Spinal cord (tissue), 10 donors: ENCODE measurements around the gene SLC35E2B. TPM values are rescaled to one million over a fixed set of nuclear protein-coding genes. Genes with fewer than 3 reads are reported as not detected.
"Not testable (repeated sequence)": the region's sequence is repeated elsewhere in the genome, so short reads cannot be mapped to it uniquely, and the experiment has no call there.

Source experiments
- DNase-seq, 6 donors: peaks; one replicate each; pipeline versions ENCODE4 v3.0.0 to v3.0.0-alpha.2; 2013 to 2015; ENCODE audit warnings: low spot score in 6 of 6, low read depth in 4 of 6
- H3K27ac ChIP-seq: one replicate; pipeline ENCODE4 v1.5.1; 2013; ENCODE audit warnings: low read depth, low read length, control low read depth
- H3K27me3 ChIP-seq: one replicate; pipeline ENCODE4 v1.6.1; 2013; ENCODE audit warnings: low read length; ENCODE audit not compliant: control insufficient read depth, insufficient read depth
- H3K36me3 ChIP-seq: one replicate; pipeline ENCODE4 v1.6.1; 2013; ENCODE audit warnings: low read length; ENCODE audit not compliant: control insufficient read depth, insufficient read depth
- H3K4me1 ChIP-seq: one replicate; pipeline ENCODE4 v1.6.1; 2013; ENCODE audit warnings: low read length; ENCODE audit not compliant: control insufficient read depth, insufficient read depth
- H3K4me3 ChIP-seq: one replicate; pipeline ENCODE4 v1.5.1; 2013; ENCODE audit warnings: low read depth, low read length, control low read depth
- H3K9me3 ChIP-seq: one replicate; pipeline ENCODE4 v1.6.1; 2013; ENCODE audit warnings: low read length; ENCODE audit not compliant: control insufficient read depth, insufficient read depth
- WGBS: methylation state at CpG from one replicate; pipeline ENCODE4 v1.1.5; 2013; ENCODE audit warnings: missing lambda C conversion rate; ENCODE audit not compliant: insufficient coverage; 5-methylcytosine and 5-hydroxymethylcytosine counted together
- polyA plus RNA-seq, 2 donors: library from polyadenylated mRNA; unstranded; fragments of 120-200 nt; gene quantifications; one replicate each; pipeline ENCODE4 v1.2.1, GENCODE V29; 2013; ENCODE audit not compliant: insufficient read length in 2 of 2
- total RNA-seq, 2 donors: library from RNA; depleted of rRNA in 1 of 2; stranded (reverse); fragments of 120-200 nt in 1 of 2; fragments of >200 nt in 1 of 2; gene quantifications; one replicate each; pipeline versions ENCODE4 v1.2.3 to v1.2.4, GENCODE V29; 2013 to 2014
- donor health status: healthy.

SLC35E2B gene
- total and polyA plus RNA-seq, 4 donors: 46.2 to 123 (median 70.9) TPM

DNA sequence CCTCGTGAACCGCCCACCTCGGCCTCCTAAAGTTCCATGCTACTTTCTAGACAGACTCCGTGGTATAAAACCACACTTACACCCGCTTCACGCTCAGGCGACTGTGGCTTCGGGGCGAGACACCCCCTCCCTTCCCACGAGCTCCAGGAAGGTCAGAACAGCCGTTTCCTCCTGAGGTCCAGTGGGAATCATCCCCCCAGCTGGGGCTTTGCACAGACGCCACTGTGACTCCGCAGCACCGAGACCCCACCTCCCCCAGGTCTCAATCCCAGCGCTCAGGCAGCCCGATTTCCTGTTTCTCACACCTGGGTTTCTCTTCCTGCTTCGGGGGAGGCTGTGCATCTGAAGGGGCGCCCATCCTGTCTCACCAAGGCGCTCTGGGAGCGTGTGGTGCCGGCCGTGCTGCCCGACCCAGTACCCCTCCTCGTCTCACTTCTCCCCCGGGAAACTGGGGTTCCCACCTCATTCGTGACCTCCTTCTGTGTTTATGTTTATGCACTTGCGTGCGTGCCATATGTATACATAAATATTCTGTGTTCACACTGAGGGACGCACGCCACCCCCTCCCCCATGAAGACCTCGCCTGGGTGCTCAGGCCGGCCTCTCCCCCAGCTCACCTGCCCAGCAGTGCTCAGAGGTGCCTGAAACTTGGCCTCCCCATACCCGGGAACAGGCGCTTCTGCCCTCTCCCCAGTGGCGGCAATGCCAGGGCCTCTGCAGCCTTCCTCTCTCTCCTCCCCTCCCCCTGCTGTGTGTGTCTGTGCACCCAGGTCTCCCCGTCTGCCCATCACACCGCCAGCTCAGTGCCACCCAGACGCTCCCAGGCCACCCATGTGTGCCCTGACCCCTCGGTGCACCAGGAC, 14.6 kb downstream of the SLC35E2B start:
- H3K27me3 ChIP-seq: no peaks in the 10 kb centered on the region
- peak overlapping the region; percentile 7 for H3K27ac ChIP-seq
- no peak for DNase-seq
- H3K4me3 ChIP-seq: no peak overlapping the region
- H3K9me3 ChIP-seq: no peaks in the 10 kb centered on the region
- H3K4me1 ChIP-seq: peaks cover 22% of the 10 kb centered on the region
- 93% methylated on average over 36 of the region's 39 CpGs for WGBS
- peaks cover 44% of the 10 kb centered on the region for H3K36me3 ChIP-seq

DNA sequence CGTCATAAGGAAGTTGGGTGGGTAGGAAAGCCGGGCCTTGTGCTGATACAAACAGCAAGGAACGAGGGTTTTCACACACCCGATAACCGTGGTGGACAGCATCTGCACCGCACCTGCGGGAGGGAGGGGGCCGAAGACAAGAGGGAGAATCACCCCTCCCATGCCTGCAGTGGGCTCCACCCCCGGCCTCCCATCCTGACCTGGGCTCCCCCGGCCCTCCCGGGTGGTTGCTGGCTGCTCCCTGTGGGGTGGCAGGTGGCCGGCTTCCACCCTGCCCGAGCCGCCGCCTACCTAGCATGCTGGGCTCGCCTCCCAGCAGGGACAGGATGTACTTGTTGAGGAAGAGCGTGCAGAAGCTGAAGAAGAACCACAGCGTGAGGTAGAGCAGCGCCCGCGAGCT, 16.5 kb downstream of the SLC35E2B start:
- peaks cover 22% of the 10 kb centered on the region for H3K4me1 ChIP-seq
- H3K27me3 ChIP-seq, H3K4me3 ChIP-seq, H3K27ac ChIP-seq, DNase-seq, H3K9me3 ChIP-seq: not testable (repeated sequence)
- no CpG with 5 or more reads among the region's 21 CpGs for WGBS
- peaks cover 54% of the 10 kb centered on the region for H3K36me3 ChIP-seq

DNA sequence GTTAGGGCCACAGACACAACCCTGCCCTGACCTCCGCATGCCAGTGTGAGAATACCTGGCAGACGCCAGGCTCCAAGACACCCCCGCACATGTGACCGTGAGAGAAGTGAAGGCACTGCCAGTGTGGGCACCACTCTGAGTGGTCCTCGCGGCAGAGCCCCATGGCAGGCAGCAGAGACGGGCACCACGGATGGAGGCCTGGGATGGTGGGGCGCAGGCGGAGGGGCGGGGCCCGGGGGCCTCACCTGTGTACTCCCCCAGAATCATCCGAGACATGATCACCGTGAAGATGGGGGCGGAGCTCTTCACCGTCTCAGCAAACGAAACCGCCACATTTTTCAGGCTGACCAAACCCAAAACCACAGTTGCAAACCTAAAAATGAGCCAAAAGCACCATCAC, 17.4 kb downstream of the SLC35E2B start:
- 96% methylated on average over 5 of the region's 18 CpGs for WGBS
- not testable (repeated sequence) for H3K4me3 ChIP-seq, H3K27ac ChIP-seq, H3K9me3 ChIP-seq, DNase-seq, H3K27me3 ChIP-seq
- peaks cover 60% of the 10 kb centered on the region for H3K36me3 ChIP-seq
- H3K4me1 ChIP-seq: peaks cover 22% of the 10 kb centered on the region

DNA sequence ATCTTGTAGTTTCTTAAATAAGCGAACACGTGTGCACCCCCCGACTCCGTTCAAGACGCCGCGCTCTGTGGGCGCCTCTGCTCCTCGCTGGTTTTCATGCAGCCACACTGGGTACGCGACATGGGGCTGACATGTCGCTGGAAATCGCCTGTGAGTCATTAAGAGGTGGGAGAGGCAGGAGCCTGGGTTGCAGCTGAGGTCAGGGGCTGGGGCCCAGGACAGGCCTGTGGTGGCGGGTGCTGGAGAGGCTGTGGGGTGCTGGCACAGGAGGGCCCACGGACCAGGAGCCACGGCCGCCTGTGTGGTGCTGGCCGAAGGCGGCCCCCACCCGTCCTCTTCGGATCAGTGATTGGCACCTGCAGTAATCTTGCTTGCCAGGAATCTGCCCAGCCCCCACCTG, 17.8 kb downstream of the SLC35E2B start:
- not testable (repeated sequence) for DNase-seq, H3K27ac ChIP-seq, H3K27me3 ChIP-seq, H3K4me3 ChIP-seq, H3K9me3 ChIP-seq
- Histone ChIP-seq H3K4me1 (peaks cover 22% of the 10 kb centered on the region), H3K36me3 (peaks cover 64% of the 10 kb centered on the region)
- 98% methylated on average over 14 of the region's 21 CpGs for WGBS

DNA sequence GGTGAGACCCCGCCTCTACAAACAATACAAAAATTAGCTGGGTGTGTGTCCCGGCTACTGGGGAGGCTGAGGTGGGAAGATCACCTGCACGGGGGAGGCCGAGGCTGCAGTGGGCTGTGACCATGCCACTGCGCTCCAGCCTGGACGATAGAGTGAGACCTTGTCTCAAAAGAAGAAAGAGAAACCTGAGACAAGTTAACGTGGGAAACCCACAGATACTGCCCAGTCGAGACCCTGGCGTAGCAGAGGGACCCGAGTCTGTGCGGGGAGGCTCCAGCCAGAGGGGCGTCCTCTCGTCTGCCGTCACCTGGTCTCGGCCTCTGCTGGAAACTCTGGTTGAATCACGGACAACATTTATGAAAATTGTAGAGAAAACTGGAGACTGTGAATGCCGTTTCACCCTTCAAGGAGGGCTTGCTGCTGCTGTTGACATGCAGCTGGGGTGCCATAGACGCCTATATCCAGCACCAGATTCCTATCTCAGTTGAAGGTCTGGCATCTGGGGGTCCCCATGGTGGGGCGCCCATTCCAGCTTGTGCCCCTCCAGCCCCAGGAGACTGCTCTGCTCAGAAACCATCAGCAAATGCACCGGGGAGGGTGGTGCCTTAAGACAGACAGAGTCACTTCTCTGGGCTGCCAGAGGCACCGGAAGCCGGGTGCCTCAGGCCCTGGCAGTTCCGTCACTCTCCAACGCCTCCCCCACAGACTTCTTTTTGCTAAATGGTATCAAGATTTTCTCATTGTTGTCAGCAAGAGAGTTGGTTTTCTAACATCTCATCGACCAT, 20.2 kb downstream of the SLC35E2B start:
- Histone ChIP-seq H3K4me3 (no peak overlapping the region), H3K27me3 (no peaks in the 10 kb centered on the region), H3K4me1 (peaks cover 2% of the 10 kb centered on the region), H3K9me3 (no peaks in the 10 kb centered on the region), H3K36me3 (peaks cover 59% of the 10 kb centered on the region), H3K27ac (no peak overlapping the region)
- WGBS: 98% methylated on average over 20 of the region's 25 CpGs
- no peak for DNase-seq

DNA sequence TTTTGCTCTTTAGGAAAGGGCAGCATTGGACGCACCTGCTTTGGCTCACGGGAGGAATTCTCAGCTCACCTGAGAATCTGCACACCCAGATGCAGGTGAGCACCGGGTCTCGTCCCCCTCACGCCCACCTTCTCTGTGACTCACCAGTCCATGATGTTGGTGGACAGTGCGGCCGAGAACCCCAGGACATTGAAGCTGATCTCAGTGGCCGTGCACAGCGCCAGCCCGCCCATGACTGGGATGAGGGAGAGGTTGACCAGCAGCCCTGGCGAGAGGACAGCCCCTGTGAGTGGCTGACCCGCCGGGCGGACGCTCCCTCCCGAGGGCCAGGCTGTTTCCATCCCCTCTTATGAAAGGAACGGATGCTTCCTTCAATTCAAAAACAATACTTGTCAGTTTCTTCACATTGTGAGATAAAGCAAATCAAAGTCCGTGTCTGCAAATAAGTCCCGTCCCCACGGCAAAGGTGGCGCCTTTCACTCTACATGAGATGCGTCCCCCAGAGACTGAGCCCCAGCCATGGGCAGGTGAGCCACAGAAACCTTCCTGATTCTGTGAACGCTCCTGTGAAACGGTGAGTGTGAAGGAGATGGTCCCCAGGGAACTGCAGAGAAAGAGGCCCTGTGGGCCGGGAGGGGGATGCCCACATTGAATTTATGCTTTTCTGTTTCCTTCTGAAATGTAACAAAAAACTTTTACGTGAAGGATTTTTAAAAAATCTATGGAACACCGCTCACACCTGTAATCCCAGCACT, 21.1 kb downstream of the SLC35E2B start:
- Histone ChIP-seq H3K4me3 (no peak overlapping the region), H3K27me3 (no peaks in the 10 kb centered on the region), H3K36me3 (peaks cover 59% of the 10 kb centered on the region), H3K4me1 (no peaks in the 10 kb centered on the region), H3K27ac (no peak overlapping the region), H3K9me3 (no peaks in the 10 kb centered on the region)
- 93% methylated on average over 19 of the region's 27 CpGs for WGBS
- no peak for DNase-seq

DNA sequence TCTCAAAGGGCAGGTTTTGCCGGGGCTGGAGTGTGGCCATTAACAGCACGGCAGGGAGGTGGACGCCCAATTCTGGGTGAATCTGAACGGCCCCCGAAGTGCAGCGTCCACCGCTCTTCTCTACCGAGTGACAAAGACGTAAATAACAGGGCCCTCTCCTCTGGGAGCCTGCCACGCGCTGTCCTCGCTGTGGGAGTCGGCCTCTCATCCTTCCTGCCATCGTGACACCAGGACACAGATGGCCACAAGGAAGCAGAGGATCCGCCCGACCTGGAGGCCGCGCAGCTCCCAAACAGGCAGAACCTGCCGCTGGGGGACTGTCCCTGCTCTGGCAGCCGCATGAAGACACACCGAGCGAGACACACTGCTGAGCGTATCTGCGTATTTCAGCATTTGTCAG, 21.7 kb downstream of the SLC35E2B start:
- no peaks in the 10 kb centered on the region for H3K27me3 ChIP-seq
- no peak for DNase-seq
- H3K27ac ChIP-seq: no peak overlapping the region
- WGBS: 95% methylated on average over 24 of the region's 24 CpGs
- H3K4me3 ChIP-seq: no peak overlapping the region
- no peaks in the 10 kb centered on the region for H3K9me3 ChIP-seq
- H3K36me3 ChIP-seq: peaks cover 65% of the 10 kb centered on the region
- no peaks in the 10 kb centered on the region for H3K4me1 ChIP-seq

DNA sequence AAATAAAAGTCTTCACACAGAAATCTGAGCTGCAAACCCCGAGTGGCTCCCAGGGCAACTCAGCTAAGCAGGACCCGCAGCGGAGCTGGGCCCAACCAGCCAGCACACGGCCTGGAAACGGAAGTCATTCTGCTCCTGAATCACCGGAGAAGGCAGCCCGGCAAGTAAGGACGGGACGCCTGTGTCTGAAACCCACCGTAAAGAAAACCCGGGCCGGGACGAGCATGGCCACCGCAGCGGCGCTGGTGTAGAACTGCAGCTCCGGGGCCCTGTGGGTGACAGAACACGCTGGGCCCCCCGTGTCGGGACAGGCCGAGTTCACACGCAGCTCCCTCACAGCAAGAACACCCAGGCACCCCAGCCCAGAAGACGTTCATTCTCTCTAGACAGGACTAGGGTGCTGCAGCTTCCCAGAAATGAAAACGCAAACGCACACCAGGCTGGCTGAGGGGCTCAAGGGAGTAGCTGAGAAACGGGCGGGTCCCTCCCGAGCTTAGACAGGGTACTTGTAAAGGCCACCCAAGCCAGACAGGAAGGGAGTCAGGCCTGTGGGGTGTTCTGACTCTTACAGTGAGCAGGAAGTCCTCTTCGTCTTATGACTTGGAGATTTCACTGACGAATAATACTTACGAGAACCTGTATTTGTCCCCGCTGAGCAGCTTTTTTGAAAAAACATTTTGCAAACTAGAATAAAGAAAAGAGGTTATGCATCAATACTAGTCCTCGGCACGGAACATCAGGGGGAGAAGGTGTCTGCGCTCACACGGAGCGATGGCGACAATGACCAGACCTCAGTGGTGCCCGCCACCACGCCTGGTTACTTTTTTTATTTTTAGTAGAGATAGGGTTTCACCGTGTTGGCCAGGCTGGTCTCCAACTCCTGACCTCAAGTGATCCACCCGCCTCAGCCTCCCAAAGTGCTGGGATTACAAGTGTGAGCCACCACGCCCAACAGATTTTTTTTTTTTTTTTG, 22.8 kb downstream of the SLC35E2B start:
- WGBS: 94% methylated on average over 37 of the region's 43 CpGs
- Histone ChIP-seq H3K36me3 (peaks cover 71% of the 10 kb centered on the region), H3K27ac (no peak overlapping the region), H3K27me3 (no peaks in the 10 kb centered on the region), H3K4me3 (no peak overlapping the region), H3K4me1 (no peaks in the 10 kb centered on the region), H3K9me3 (no peaks in the 10 kb centered on the region)
- no peak for DNase-seq

DNA sequence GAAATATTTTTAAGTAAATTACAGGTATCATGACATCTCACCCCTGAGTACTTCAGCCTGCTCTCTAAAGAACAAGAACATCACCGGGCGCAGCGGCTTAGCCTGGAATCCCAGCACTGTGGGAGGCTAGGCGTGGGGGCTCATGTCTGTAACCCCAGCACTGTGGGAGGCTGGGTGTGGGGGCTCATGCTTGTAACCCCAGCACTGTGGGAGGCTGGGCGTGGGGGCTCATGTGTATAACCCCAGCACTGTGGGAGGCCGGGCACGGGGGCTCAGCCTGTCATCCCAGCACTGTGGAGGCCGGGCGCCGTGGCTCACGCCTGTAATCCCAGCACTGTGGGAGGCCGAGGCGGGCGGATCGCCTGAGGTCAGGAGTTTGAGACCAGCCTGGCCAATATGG, 26.1 kb downstream of the SLC35E2B start:
- DNase-seq: no peak
- Histone ChIP-seq H3K36me3 (peaks cover 65% of the 10 kb centered on the region), H3K4me1 (no peaks in the 10 kb centered on the region), H3K9me3 (no peaks in the 10 kb centered on the region), H3K4me3 (no peak overlapping the region), H3K27ac (no peak overlapping the region), H3K27me3 (no peaks in the 10 kb centered on the region)
- WGBS: 92% methylated on average over 6 of the region's 15 CpGs
